Osteocyte (in vitro differentiated cells): Measurements from ENCODE around the gene ARHGEF19. TPM values are rescaled to one million over a fixed set of nuclear protein-coding genes. Genes with fewer than 3 reads are reported as not detected.
"Not testable (repeated sequence)": the region's sequence is repeated elsewhere in the genome, so short reads cannot be mapped to it uniquely, and the experiment has no call there.

Experiments
- DNase-seq: peaks from one replicate; pipeline ENCODE4 v3.0.0; 2021; ENCODE audit warnings: mixed read lengths; ENCODE audit not compliant: unreplicated experiment; ENCODE audit errors: extremely low spot score
- H3K27ac Mint-ChIP-seq: one replicate; pipeline ENCODE4 v1.8.0; 2021; ENCODE audit warnings: mild to moderate bottlenecking, mixed read lengths; ENCODE audit not compliant: unreplicated experiment
- H3K27me3 Mint-ChIP-seq: one replicate; pipeline ENCODE4 v1.8.0; 2021; ENCODE audit warnings: mixed read lengths; ENCODE audit not compliant: unreplicated experiment
- H3K36me3 Mint-ChIP-seq: one replicate; pipeline ENCODE4 v1.8.0; 2021; ENCODE audit warnings: mixed read lengths; ENCODE audit not compliant: unreplicated experiment
- H3K4me1 Mint-ChIP-seq: one replicate; pipeline ENCODE4 v1.8.0; 2021; ENCODE audit warnings: mixed read lengths; ENCODE audit not compliant: unreplicated experiment
- H3K4me3 Mint-ChIP-seq: one replicate; pipeline ENCODE4 v1.8.0; 2021; ENCODE audit warnings: mild to moderate bottlenecking, moderate library complexity, mixed read lengths; ENCODE audit not compliant: unreplicated experiment
- H3K9me3 Mint-ChIP-seq: one replicate; pipeline ENCODE4 v1.8.0; 2021; ENCODE audit warnings: mixed read lengths; ENCODE audit not compliant: unreplicated experiment
- CTCF ChIP-seq: fragments of 200-600 bp; sonication (generic); IDR thresholded peaks from 2 replicates; pipeline ENCODE4 v1.5.0; 2021; ENCODE audit warnings: antibody characterized with exemption, mild to moderate bottlenecking, moderate library complexity
- long read RNA-seq: library from polyadenylated mRNA; unstranded; transcript quantifications from one replicate; pipeline ENCODE4 v2.0.0, GENCODE V29; 2021
- total RNA-seq: library from RNA; stranded (reverse); gene quantifications from 2 replicates; pipeline ENCODE4 v1.2.1, GENCODE V29; 2021

ARHGEF19 gene
- total RNA-seq, result 8.5 and 9.5 TPM in 2 replicates
- long read RNA-seq, partial matches to known transcripts, result 8 of 10 reads
- long read RNA-seq, other reads (novel, unspliced or antisense), result 2 of 10 reads

GRCh38 chr1:16212251-16212961 is at the start of gene ARHGEF19:
Gene ARHGEF19 (minus strand): TSS chr1:16212652. CDS start chr1:16209054, 3,598 bp downstream.
- Mint-ChIP-seq H3K9me3 (no peaks in the 10 kb centered on the region), H3K27me3 (no peaks in the 10 kb centered on the region), H3K4me1 (peaks cover 26% of the 10 kb centered on the region), H3K36me3 (no peaks in the 10 kb centered on the region), H3K27ac (no peak within 1 kb of the TSS), H3K4me3 (no peak within 1 kb of the TSS)
- no peak for TF ChIP-seq CTCF
- DNase-seq, result no peak

DNA sequence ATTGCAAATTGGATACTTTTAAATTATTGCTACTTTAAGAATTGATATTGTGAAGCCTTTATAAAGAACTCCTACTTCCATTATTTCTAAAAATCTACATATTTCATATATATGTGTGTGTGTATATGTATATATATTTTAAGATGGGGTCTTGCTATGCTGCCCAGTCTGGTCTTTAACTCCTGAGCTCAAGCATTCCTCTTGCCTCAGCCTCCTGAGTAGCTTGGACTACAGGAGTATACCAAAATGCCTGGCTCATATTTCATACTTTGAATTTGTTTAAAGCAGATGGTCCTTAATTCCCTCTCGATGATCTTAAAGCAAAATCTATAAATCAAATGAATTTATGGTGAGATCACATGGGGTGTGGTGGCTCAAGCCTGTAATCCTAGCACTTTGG is 49.6 kb upstream of the ARHGEF19 start:
- no peak for TF ChIP-seq CTCF
- DNase-seq, result no peak
- Mint-ChIP-seq H3K27ac (no peak overlapping the region), H3K27me3 (no peaks in the 10 kb centered on the region), H3K9me3 (no peaks in the 10 kb centered on the region), H3K36me3 (no peaks in the 10 kb centered on the region), H3K4me1 (peaks cover 13% of the 10 kb centered on the region), H3K4me3 (no peak overlapping the region)

GRCh38 chr1:16260814-16261213 is 48.4 kb upstream of the ARHGEF19 start:
- Mint-ChIP-seq H3K36me3 (peaks cover 6% of the 10 kb centered on the region), H3K27me3 (no peaks in the 10 kb centered on the region), H3K4me1 (peaks cover 7% of the 10 kb centered on the region), H3K4me3 (no peak overlapping the region), H3K9me3 (no peaks in the 10 kb centered on the region), H3K27ac (peak overlapping the region; percentile 31)
- no peak for TF ChIP-seq CTCF
- no peak for DNase-seq

DNA sequence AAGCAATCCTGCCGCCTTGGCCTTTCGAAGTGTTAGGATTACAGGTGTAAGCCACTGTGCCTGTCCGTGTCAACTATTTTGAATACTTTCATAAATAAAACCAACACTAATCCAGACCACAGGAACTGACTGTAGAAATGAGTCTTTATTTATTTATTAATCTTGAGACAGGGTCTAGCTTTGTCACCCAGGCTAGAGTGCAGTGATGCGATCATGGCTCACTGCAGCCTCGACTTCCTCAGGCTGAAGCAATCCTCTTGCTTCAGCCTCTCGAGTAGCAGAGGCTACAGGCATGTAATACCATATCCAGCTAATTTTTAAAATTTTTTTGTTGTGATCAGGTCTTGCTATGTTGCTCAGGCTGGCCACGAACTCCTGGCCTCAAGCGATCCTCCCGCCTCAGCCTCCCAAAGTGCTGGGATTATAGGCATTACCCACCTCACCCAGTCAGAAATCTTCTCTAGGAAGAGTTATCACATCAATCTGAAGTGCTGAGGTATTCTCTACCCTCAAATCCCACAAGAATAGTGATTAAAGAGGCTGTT is 46.2 kb upstream of the ARHGEF19 start:
- Mint-ChIP-seq H3K27ac (no peak overlapping the region), H3K36me3 (peaks cover 22% of the 10 kb centered on the region), H3K4me1 (peaks cover 7% of the 10 kb centered on the region), H3K4me3 (no peak overlapping the region), H3K27me3 (no peaks in the 10 kb centered on the region), H3K9me3 (no peaks in the 10 kb centered on the region)
- TF ChIP-seq CTCF, result no peak
- DNase-seq, result no peak

GRCh38 chr1:16257968-16258367 is 45.5 kb upstream of the ARHGEF19 start:
- DNase-seq, result no peak
- no peaks in the 10 kb centered on the region for H3K27me3 Mint-ChIP-seq
- TF ChIP-seq CTCF, result no peak
- H3K9me3 Mint-ChIP-seq, result no peaks in the 10 kb centered on the region
- no peak overlapping the region for H3K4me3 Mint-ChIP-seq
- no peak overlapping the region for H3K27ac Mint-ChIP-seq
- H3K36me3 Mint-ChIP-seq, result peaks cover 22% of the 10 kb centered on the region
- H3K4me1 Mint-ChIP-seq, result peaks cover 7% of the 10 kb centered on the region

DNA sequence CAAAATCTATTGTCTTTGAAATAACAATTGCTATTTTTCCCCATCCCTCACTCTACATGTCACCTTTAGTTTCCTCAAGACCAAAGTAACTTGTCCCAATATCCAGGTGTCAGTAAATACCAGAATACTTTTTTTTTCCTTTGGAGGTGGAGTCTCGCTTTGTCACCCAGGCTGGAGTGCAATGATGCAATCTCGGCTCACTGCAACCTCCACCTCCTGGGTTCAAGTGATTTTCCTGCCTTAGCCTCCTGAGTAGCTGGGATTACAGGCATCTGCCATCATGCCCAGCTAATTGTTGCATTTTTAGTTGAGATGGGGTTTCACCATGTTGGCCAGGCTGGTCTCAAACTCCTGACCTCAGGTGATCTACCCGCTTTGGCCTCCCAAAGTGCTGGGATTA is 45.1 kb upstream of the ARHGEF19 start:
- H3K9me3 Mint-ChIP-seq, H3K27ac Mint-ChIP-seq, H3K4me3 Mint-ChIP-seq, DNase-seq, H3K4me1 Mint-ChIP-seq, H3K27me3 Mint-ChIP-seq: not testable (repeated sequence)
- H3K36me3 Mint-ChIP-seq, result peaks cover 24% of the 10 kb centered on the region
